Stimulated activated CD4-positive, alpha-beta T cell treated with anti-CD3 and anti-CD28 coated beads, Interleukin-2, amount 100 ng/mL, for 48 hours (primary cell): ENCODE results near the gene TGDS.
"Not testable (repeated sequence)": the region's sequence is repeated elsewhere in the genome, so short reads cannot be mapped to it uniquely, and the experiment has no call there.

Experiments
- DNase-seq, 2 donors: peaks; one replicate each; pipeline ENCODE4 v3.0.0-alpha.2; 2020

The TGDS gene, protein sequence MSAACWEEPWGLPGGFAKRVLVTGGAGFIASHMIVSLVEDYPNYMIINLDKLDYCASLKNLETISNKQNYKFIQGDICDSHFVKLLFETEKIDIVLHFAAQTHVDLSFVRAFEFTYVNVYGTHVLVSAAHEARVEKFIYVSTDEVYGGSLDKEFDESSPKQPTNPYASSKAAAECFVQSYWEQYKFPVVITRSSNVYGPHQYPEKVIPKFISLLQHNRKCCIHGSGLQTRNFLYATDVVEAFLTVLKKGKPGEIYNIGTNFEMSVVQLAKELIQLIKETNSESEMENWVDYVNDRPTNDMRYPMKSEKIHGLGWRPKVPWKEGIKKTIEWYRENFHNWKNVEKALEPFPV

GRCh38 chr13:94595950-94596574 is at the start of gene TGDS:
Gene TGDS, minus strand, starts transcription at chr13:94596152. Its CDS starts 16 bp downstream, at chr13:94596136.
- peak; percentile 83 for DNase-seq

GRCh38 chr13:94641409-94641941 is 45.5 kb upstream of the TGDS start:
- DNase-seq, result no peak

GRCh38 chr13:94640721-94641120 is 44.8 kb upstream of the TGDS start:
- no peak for DNase-seq

- DNase-seq, result not testable (repeated sequence)
Measured at GRCh38 chr13:94637677-94638076, 41.7 kb upstream of the TGDS start.

- DNase-seq, result no peak
Measured at GRCh38 chr13:94636942-94637578, 41.1 kb upstream of the TGDS start.

GRCh38 chr13:94636096-94636495 is 40.1 kb upstream of the TGDS start:
- DNase-seq, result not testable (repeated sequence)

DNA sequence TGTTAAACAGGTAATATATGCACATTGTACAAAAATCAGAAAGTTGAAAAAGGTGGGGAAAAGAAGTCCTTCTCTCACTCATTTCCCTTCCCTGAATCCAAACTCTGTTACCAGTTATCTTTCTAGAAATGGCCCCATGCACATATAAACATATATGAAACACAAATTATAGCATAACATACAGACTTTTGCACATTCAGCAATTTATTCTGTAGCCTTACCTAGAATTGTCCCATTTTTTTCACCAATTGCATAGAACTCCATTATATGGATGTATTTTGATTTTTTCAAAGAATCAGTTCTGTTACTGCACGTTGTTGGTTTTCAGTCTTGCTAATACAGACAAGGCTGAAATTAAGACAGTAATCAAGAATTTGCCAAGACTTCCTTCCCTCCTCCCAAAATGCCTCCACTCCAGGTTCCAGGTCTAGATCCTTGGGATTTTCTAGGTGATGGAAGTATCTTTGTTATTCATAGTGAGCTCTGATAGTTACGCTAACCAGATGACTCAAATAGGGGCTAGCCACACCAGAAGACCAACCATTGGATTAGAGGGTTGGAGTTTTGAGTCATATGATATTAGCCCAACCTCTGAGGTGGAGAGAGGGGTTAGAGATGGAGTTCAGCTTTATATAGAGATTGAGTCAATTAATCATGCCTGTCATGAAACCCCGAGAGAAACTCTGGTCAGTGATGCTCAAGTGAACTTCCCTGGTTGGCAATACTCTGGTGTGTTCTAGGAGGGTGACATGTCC is 36.5 kb upstream of the TGDS start:
- no peak for DNase-seq

GRCh38 chr13:94630858-94631257 is 34.9 kb upstream of the TGDS start:
- DNase-seq, result no peak

DNA sequence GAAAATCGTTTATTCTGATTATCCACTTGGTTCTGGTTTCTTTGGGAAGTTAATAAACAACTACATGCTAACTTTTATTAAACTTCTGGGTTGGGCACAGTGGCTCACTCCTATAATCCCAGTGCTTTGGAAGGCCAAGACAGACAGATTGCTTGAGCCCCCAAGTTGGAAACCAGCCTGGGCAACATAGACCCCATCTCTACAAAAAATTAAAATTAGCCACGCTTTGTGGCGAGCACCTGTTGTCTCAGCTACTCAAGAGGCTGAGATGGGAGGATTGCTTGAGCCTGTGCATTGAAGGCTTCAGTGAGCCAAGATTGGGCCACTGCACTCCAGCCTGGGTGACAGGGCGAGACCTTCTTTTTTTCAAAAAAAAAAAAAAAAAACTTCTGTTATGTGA is 27.4 kb upstream of the TGDS start:
- DNase-seq, result no peak

DNA sequence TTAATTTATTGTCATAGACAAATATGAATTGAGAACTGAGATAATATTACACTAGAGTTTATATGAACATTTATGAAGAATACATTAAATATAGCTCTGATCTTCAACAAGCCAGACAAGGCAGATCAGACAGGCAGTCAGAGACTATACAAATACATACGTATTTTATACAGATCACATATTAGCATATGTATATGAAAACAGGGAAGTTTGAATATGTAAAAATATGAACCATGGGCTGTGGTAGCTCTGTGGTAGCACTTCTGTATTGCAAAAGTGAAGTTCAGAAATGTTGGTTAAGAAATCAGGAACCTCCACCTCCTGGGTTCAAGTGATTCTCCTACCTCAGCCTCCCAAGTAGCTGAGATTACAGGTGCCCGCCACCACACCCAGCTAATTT is 26.4 kb upstream of the TGDS start:
- DNase-seq, result no peak

DNA sequence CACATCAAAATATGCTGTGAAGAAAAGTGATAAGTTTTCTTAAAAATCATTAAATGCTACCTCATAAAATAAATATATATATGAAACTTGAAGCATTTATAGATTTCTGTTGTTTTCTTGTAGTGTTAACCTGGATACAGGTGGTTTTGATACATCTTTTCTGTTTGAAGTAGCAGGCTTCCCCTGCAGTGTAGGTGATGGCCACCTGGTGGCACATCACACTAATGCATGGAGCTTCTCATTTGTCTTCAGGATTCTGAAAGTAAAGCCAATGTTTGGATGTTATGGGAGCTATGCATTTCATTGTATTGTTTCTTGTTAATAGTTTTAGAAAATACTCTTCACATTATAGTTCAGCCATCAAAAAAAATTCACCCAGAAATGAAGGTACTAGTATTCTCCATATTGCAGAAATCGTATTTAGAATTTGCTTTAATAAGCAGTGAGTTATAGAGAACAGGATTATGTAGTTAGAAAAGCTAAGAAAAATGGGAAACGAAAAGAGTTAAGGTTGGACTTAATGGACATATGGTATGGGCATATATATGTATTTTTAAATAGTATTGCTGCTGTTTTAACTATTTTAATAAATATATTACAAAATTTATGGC is 24.4 kb upstream of the TGDS start:
- no peak for DNase-seq

DNA sequence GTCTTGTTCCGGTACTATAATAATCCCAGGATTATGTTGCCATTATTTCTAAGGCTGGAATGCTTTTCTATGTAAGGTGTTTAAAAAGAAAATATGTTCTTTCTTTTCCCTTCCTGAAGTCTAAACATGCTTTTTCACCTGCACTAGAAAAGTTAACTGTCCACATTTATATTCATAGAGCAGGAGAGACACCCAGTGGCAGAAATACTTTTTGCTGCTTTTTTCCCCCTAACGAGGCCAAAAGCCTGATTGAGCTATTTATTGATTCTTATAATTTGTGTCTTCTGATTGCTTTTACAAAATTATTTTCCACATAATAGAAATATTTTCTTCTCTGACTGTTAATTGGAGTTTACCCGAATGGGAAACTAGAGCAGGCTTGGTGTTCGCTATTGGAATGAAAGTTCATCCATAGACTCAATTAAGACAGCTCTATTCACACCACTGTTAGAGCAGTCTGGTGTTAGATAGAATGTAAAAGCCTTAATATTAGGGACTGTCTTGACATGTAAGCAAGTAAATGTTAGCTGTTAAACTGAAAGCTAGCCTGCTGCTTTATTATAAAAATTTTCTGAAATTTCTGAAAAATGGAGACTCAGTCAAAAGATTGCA is 21.5 kb upstream of the TGDS start:
- peak in 1 of 2 donors; percentile 13 for DNase-seq

DNA sequence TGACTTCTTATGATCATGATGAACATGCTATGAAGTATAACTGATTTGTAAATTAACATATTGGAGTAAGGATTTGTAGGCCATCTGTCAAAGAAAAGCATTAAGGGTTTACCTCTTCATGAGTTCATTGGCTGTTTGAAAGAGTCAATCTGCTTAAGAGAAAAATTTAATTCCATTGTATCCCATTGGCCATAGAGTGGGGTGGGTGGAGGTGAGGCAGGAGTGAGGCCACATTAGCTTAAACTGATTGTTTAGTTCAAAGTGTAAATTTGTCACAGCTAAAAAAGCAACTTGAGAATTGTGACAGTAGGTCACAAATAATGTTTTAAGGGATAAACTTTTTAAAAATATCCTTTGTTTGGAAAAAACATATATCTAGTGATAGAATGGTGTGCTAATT is 17.1 kb upstream of the TGDS start:
- no peak for DNase-seq

- DNase-seq, result no peak
Measured at GRCh38 chr13:94612050-94612449, 16.1 kb upstream of the TGDS start.

DNA sequence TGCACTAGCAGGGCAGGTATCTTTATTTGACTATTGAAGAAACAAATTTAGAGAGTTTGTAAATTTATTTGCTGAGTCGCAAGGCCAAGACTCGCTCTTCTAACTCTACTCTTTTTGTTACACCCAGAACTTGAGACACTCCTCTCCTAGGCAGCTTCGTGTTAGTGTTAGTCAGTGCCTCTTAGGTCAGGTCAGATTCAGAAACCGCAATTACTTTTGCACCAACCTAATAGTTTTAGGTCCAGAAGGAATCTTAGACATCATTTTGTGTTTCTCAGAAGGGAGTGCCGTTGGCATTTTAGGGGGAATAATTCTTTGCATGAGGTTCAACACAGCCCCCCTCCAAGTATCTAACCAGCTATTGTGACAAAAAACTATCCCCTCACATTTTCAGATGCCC is 14.5 kb upstream of the TGDS start:
- DNase-seq, result no peak

DNA sequence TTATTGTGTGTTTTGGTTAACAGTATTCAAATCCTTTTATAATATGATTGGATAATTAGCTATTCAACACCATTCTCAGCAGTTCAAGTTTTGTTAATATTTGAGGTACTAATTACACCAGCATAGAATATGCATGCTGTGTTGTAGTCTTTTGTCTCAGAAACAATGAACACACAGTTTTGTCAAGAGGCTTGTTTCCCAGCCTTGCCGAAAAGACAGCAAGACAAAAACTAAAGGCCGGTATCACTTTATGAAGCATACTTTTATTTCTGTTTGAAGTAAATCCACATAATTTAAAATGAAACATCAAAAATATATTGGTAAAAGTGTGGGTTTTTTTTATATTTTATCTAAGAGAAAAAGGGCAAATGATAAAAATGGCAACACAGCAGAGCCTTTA is 13.2 kb upstream of the TGDS start:
- DNase-seq, result no peak

DNA sequence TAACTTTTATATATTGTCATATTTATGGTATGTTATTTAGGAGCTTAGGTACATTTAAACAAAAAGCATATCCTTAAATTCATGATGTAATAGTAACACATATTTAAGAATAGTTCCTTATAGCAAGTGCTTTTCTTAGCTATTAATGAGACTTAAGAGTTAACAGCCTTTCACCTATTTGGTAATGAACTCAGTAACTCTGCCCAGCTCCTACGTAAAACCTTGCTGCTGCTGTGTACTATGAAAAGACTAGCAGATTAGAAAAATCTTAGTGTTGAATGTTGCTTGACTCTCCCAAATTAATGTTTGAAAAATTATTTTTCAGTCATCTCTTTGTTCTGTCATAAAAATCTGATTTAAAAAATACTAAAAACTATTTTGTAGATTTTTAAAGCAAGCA is 12.6 kb upstream of the TGDS start:
- DNase-seq, result no peak

GRCh38 chr13:94607939-94608338 is 12.0 kb upstream of the TGDS start:
- DNase-seq, result no peak

- no peak for DNase-seq
Measured at GRCh38 chr13:94607056-94607455, 11.1 kb upstream of the TGDS start.

DNA sequence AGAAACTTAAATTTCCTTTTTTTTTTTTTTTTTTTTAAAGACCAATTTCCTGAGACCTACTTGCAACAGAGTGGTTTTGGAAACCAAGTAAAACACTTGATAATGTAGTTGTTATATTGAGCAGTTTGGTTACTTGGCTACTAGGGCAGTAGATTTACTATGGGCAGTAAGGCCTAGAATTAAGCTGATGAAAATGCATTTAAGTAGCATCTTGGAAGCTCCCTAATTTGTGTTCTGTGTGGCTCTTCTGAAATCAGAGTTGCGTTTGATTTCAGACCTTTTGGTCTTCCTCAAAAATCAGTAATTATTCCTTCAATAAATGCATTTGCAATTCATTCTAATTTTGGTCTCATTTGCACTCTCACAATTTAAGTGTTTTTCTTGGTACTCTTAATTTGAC is 6.5 kb upstream of the TGDS start:
- DNase-seq, result no peak

- DNase-seq, result peak; percentile 82 to 83
Measured at GRCh38 chr13:94601446-94602431, 5.8 kb upstream of the TGDS start, which contains the start of gene GPR180. Gene GPR180, plus strand, starts transcription at chr13:94601857. Its CDS starts 71 bp downstream, at chr13:94601928.
